Breast epithelium (tissue), 3 donors: Measurements from ENCODE around the gene IFNLR1.

Source experiments
- CTCF ChIP-seq, 3 donors: fragments of 450-650 bp; IDR thresholded peaks; one replicate each; pipeline ENCODE4 v1.5.1; 2016 to 2017; ENCODE audit warnings: antibody characterized with exemption in 3 of 3, mild to moderate bottlenecking in 3 of 3, moderate library complexity in 3 of 3
- POLR2A ChIP-seq: fragments of 450-650 bp; IDR thresholded peaks from one replicate; pipeline ENCODE4 v1.6.1; 2016; ENCODE audit warnings: antibody characterized with exemption, mild to moderate bottlenecking, moderate library complexity
- POLR2AphosphoS5 ChIP-seq, 3 donors: sonication (generic); formaldehyde crosslinking; IDR thresholded peaks; one replicate each; pipeline ENCODE4 v1.6.1; 2017; ENCODE audit warnings: antibody characterized with exemption in 3 of 3

- TF ChIP-seq POLR2A (no peak), POLR2AphosphoS5 (IDR thresholded peaks at IDR 0.05) (no peak), CTCF (IDR thresholded peaks at IDR 0.05) (no peak)
Observed at GRCh38 chr1:24133819-24134218, 53.3 kb downstream of the IFNLR1 start.
